Cardiac fibroblast (primary cell): ENCODE data around the gene GOLGA7B.
"Not testable (repeated sequence)": the region's sequence is repeated elsewhere in the genome, so short reads cannot be mapped to it uniquely, and the experiment has no call there.

Experiments used
- DNase-seq, 2 donors: peaks; one replicate each; pipeline versions ENCODE4 v3.0.0 to v3.0.0-alpha.2; 2010; ENCODE audit warnings: low read depth in 2 of 2
- H3K4me3 ChIP-seq, 2 donors: replicated peaks in 1 of 2; 1 replicate in 1 of 2; 2 replicates in 1 of 2; pipeline ENCODE4 v1.5.1; 2011; ENCODE audit warnings: low read depth in 2 of 2, low read length in 2 of 2, mild to moderate bottlenecking in 2 of 2, moderate library complexity in 1 of 2
- CTCF ChIP-seq: IDR thresholded peaks from one replicate; pipeline ENCODE4 v1.5.1; 2011; ENCODE audit warnings: low read depth, mild to moderate bottlenecking, low read length, inconsistent platforms

The GOLGA7B gene

GRCh38 chr10:97827702-97828291, 21.8 kb upstream of the GOLGA7B start:
- no peak for TF ChIP-seq CTCF
- DNase-seq, result no peak
- H3K4me3 ChIP-seq, result no peak overlapping the region

DNA sequence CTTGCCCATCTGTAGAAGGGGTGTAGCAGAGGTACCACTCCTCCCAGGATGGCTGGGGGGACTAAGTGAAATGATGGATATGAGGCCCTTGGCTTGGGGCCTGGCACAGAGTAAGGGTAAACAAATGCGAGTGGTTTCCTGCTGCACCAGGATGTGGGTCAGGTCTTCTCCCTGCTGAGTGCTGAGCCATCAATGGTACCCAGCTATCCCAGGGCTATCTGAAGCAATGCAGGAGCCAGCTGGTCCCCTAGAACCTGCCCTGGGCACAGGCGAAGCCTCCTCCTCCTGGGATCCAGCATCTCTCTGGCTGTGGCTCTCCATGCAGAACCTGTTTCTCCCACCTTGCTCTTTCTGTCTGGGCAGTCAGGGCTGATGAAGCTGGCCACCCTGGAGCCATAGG, 20.9 kb upstream of the GOLGA7B start:
- no peak for TF ChIP-seq CTCF
- DNase-seq, result no peak
- H3K4me3 ChIP-seq, result no peak overlapping the region

- no peak overlapping the region for H3K4me3 ChIP-seq
- DNase-seq, result no peak
- TF ChIP-seq CTCF, result no peak
These were observed 19.6 kb upstream of the GOLGA7B start for GRCh38 chr10:97830064-97830463.

GRCh38 chr10:97831259-97831658, 18.4 kb upstream of the GOLGA7B start:
- no peak overlapping the region for H3K4me3 ChIP-seq
- DNase-seq, result no peak
- no peak for TF ChIP-seq CTCF

DNA sequence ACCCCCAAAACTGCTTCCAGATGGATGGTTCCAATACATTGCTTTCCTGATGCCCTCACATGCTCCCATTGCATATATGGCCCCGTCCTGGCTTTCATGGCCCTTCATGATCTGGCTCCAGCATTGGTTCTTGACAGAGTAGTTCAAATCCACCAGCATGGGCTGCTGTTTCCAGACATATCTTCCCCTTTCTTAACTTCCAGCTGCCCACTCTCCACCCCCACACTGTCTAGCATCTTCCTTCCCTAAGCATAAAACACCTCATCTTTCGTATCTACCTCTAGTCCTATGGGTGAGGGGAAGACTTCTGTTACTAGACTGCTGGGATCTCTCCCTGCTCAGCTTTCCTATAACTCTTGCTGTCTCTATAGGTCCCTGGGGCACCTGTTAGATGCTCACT, 13.2 kb upstream of the GOLGA7B start:
- no peak for DNase-seq
- H3K4me3 ChIP-seq, result no peak overlapping the region
- no peak for TF ChIP-seq CTCF

DNA sequence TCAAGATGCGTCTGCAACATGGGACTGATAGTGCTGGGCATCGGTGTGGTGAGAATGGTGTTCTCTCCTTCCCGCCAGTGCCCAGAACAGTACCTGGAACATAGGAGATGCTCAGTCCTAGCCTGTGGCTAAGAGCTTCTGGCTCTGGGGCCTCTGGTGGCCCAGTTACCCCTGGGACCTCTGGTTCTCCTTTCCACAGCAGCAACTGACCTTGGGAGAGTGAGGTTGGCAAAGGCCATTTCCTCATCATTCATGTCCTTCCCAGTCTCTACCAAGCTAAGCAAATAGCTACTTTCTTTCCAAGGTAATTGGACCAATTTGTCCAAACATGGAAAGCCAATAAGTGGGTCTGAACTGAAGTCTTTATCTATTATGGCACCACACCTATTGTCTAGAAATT, 11.6 kb upstream of the GOLGA7B start:
- TF ChIP-seq CTCF, result no peak
- no peak overlapping the region for H3K4me3 ChIP-seq

DNA sequence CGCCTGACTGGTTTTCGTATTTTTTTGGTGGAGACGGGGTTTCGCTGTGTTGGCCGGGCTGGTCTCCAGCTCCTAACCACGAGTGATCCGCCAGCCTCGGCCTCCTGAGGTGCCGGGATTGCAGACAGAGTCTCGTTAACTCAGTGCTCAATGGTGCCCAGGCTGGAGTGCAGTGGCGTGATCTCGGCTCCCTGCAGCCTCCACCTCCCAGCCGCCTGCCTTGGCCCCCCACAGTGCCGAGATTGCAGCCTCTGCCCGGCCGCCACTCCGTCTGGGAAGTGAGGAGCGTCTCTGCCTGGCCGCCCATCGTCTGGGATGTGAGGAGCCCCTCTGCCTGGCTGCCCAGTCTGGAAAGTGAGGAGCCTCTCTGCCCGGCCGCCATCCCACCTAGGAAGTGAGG, 8.5 kb upstream of the GOLGA7B start:
- not testable (repeated sequence) for DNase-seq, H3K4me3 ChIP-seq

More for the DNA sequence above, 11.6 kb upstream of the GOLGA7B start:
- no peak for DNase-seq

DNA sequence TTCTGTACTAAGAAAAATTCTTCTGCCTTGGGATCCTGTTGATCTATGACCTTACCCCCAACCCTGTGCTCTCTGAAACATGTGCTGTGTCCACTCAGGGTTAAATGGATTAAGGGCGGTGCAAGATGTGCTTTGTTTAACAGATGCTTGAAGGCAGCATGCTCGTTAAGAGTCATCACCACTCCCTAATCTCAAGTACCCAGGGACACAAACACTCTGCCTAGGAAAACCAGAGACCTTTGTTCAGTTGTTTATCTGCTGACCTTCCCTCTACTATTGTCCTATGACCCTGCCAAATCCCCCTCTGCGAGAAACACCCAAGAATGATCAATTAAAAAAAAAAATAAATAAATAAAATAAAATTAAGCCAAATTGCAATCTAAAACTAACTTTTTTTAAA, 7.5 kb upstream of the GOLGA7B start:
- not testable (repeated sequence) for H3K4me3 ChIP-seq, DNase-seq
